GM21423 (cell line): ENCODE data around the gene SLC4A4.

Source experiments
- ATAC-seq: cut with Tn5 transposase; IDR thresholded peaks from one replicate; pipeline ENCODE4 v1.9.1; 2021; ENCODE audit warnings: mild to moderate bottlenecking, moderate library complexity; ENCODE audit not compliant: unreplicated experiment

SLC4A4 gene

GRCh38 chr4:71532407-71532806 lies 193.6 kb downstream of the SLC4A4 start:
- no peak for ATAC-seq

GRCh38 chr4:71533121-71533520 lies 194.3 kb downstream of the SLC4A4 start:
- ATAC-seq = no peak

- ATAC-seq = no peak
Observed at GRCh38 chr4:71537551-71538065, 198.8 kb downstream of the SLC4A4 start.

GRCh38 chr4:71538528-71538927 lies 199.7 kb downstream of the SLC4A4 start:
- no peak for ATAC-seq

GRCh38 chr4:71540749-71541269 lies 202.0 kb downstream of the SLC4A4 start:
- ATAC-seq = peak; percentile 68

GRCh38 chr4:71541541-71541940 lies 202.7 kb downstream of the SLC4A4 start:
- no peak for ATAC-seq

- no peak for ATAC-seq
Observed at GRCh38 chr4:71545168-71545567, 206.3 kb downstream of the SLC4A4 start.

GRCh38 chr4:71549516-71550160 lies 210.8 kb downstream of the SLC4A4 start:
- ATAC-seq = no peak

GRCh38 chr4:71550220-71551165 lies 211.7 kb downstream of the SLC4A4 start:
- ATAC-seq = peak; percentile 52

- peak; percentile 54 for ATAC-seq
Observed at GRCh38 chr4:71553605-71554004, 214.8 kb downstream of the SLC4A4 start.

- ATAC-seq = no peak
Observed at GRCh38 chr4:71554025-71554424, 215.2 kb downstream of the SLC4A4 start.

GRCh38 chr4:71558248-71558647 lies 219.4 kb downstream of the SLC4A4 start:
- peak; percentile 85 for ATAC-seq

- no peak for ATAC-seq
Observed at GRCh38 chr4:71559957-71560571, 221.2 kb downstream of the SLC4A4 start.

- ATAC-seq = no peak
Observed at GRCh38 chr4:71564775-71565174, 226.0 kb downstream of the SLC4A4 start.

- no peak for ATAC-seq
Observed at GRCh38 chr4:71566856-71567255, 228.0 kb downstream of the SLC4A4 start.

GRCh38 chr4:71568131-71568530 lies 229.3 kb downstream of the SLC4A4 start:
- no peak for ATAC-seq

- ATAC-seq = no peak
Observed at GRCh38 chr4:71570492-71570891, 231.7 kb downstream of the SLC4A4 start.

GRCh38 chr4:71571346-71571745 lies 232.5 kb downstream of the SLC4A4 start:
- ATAC-seq = no peak

- ATAC-seq = no peak
Observed at GRCh38 chr4:71583971-71584370, 245.2 kb downstream of the SLC4A4 start.

- no peak for ATAC-seq
Observed at GRCh38 chr4:71584585-71584984, 245.8 kb downstream of the SLC4A4 start.

- ATAC-seq = no peak
Observed at GRCh38 chr4:71586087-71586763, 247.4 kb downstream of the SLC4A4 start.
